ENCODE results near the gene MICU2.

DNA sequence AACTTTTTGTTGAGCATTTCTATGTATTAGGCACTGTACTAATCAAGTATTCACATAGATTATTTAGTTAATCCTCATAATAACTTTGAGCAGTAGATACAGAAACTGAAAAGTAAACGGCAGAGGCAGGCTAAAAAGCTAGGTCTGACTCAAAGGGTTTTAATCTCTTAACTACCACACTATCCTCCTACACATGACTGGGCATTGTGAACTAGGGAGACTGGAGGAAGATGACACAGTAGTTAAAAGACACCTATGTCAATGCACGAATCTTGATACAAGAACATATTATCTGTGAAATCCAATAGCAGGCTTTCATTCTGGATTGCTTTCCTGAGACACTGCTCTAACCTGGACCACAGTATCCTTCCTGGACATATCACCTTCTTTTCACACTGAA lies 36.3 kb downstream of the MICU2 start:
- TF ChIP-seq POLR2A (IDR thresholded peaks at IDR 0.05), result no peak
- TF ChIP-seq, protein P1, sequence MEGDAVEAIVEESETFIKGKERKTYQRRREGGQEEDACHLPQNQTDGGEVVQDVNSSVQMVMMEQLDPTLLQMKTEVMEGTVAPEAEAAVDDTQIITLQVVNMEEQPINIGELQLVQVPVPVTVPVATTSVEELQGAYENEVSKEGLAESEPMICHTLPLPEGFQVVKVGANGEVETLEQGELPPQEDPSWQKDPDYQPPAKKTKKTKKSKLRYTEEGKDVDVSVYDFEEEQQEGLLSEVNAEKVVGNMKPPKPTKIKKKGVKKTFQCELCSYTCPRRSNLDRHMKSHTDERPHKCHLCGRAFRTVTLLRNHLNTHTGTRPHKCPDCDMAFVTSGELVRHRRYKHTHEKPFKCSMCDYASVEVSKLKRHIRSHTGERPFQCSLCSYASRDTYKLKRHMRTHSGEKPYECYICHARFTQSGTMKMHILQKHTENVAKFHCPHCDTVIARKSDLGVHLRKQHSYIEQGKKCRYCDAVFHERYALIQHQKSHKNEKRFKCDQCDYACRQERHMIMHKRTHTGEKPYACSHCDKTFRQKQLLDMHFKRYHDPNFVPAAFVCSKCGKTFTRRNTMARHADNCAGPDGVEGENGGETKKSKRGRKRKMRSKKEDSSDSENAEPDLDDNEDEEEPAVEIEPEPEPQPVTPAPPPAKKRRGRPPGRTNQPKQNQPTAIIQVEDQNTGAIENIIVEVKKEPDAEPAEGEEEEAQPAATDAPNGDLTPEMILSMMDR (IDR thresholded peaks at IDR 0.05), result no peak
